HCEC 1CT (cell line): ENCODE data around the gene PLAU.
"Not testable (repeated sequence)": the region's sequence is repeated elsewhere in the genome, so short reads cannot be mapped to it uniquely, and the experiment has no call there.

Experiments used
- DNase-seq: peaks from one replicate; pipeline ENCODE4 v3.0.0-alpha.2; 2017

The PLAU gene

DNA sequence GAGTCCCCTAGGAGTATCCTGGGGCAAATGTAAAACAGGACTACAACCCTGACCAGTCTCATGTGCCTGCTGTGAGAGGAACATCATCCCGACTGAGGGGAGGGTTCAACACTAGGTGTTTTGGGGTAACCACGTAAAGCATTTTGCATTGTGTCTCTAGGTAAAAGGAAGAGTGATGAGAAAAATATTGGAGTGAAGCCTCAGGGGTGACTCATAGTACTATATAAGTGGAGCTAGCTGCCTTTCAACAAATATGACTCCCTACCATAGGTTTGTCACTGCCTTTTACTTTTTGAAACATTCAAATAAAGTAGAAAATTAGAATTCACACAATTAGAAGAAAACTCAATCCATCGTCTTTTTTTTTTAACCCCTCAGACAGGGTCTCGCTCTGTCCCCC, 34.0 kb upstream of the PLAU start:
- peak; percentile 53 for DNase-seq

DNA sequence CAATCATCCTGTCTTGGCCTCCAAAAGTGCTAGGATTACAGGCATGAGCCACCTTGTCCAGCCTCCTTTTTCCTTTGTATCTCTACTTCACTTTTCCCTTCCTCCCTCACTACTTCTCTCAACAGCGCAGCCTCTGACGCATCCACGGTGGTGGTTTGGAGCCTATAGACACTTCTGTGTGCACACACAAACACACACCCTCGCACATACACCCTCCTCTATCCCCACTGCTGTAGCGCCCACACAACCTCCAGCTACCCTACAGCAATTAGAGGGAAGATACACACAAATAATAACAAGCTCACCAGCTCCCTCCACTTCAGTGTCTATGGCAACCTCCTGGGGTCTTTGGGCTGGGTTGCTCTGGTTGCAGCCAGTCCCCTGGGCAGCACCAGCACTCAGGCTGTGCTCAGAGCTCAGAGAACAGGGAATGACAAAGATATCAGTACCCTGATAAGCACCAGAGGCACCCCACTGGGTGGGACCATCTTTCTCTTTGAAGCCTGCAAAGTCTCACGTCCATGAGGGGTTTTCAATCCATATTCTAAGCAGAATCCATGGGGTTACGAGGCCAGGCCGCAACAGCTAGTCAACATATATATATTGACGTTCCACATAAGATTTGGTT, 33.3 kb upstream of the PLAU start:
- no peak for DNase-seq

DNA sequence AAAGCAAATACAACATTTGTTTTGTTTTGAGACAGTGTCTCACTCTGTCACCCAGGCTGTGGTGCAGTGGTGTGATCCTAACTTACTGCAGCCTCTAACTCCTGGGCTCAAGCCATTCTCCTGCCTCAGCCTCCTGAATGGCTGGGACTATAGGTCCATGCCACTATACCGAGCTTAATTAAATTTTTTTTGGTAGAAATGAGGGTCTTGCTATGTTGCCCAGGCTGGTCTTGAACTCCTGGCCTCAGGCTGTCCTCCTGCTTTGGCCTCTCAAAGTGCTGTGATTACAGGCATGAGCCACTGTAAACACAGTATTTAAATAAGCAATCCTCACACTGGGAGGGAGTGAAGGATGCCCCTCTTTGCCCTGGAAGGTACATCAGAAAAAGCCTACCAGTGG, 32.6 kb upstream of the PLAU start:
- DNase-seq = no peak

DNA sequence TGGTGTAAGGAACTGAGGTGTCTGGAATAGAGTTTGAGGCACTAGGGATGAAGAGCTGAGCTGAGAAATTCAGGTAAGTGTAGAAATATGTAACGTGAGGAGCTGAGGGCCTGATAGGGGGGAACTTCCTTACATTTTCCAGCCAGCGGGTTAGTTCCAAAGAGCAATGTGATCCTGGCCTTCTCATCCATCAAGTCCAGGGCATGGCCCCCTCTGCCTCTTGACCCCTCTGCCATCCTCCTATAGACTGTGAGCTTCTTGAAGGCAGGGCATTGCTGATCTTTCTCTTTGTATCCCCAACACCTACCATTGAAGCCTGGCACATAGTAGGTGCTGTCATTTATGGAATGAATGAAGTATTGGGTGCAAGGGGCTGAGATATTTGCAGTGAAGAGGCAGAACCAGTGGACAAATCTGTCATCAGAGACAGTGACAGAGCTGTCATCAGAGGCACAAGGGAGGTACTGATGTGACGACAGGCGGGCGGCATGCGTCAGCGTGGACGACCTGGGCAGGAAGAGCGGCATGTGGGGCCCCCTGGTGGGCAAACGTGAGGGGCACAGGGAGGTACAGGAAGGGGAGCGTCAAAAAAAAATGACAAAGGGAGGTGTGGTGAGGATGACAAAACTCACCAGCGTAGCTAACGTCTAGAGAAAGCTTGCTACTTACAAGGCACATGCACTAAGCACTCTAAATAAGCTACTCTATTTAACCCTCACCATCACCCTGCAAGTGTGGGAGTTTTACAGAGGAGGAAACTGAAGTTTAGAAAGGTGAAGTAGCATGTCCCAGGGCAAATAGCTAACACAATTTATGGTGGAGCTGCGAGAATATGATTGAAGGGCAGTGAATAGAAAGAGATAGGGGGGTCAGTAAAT, 31.4 kb upstream of the PLAU start:
- DNase-seq = peak; percentile 71

DNA sequence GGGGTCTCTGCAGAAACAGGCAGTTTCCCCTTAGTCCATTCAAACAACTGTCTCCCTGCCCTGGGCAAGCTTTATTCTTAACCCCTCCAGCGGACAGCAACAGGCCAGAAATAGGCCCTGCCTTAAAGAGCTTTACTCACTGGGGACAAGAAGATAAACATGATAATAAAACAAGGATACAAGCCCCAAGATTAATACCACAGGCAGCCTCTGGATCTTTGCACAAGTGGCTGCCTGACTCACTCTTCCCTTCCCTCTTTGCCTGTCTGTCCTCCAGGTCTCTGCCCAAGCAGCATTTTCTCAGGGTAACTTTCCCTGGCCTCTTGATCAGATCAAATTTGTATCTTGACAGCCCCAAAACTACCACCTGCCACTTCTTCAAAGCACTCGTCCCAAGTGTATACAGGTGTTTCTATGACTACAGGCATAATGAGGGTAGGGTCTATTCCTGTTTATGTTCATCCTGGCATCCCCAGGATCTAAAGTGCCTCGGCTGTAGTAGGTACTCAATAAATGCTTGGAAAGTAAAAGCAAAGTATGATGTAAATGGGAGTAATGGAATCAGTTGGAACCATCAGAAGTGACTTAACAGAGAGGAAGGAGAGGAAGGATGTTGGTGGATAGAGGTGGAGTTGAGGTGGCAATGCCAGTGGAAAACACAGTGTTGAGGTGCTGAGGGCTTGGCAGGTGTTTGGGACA, 29.6 kb upstream of the PLAU start:
- DNase-seq = no peak

DNA sequence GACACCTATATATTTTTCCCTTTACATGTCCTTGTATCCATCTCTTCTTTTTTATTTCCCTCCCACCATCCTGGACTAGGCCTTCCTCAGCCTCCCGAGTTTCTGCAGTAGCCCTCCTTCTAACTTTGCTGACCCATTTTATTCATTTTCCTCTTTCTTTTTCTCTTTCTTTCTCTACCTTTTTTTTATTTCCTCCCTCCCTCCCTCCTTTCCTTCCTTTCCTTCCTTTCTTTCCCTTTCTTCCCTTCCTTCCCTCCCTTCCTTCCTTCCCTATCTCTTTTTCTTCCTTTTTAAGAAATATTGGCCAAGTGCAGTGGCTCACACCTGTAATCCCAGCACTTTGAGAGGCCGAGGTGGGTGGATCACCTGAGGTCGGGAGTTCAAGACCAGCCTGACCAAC, 26.9 kb upstream of the PLAU start:
- DNase-seq = no peak

DNA sequence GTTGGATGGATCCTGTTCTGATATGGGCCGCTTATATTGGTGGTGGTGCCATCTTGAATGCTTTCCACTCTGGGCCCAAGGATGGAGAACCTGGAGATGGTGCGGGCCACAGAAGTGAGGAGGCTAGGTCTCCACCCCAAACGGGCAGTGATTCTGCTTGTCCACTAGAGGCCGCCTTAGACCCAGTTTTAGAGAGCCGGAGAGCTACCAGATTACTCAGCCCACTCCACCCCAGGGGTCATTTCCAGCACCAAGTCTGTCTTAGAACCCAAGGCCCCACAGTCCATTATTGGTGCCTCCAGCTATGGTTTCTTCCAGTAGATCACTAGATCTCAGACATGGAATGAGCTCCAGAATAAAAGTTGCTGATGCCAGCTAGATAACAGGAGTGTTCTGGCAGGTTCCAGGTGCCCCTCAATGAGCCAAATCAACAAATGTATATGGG, 24.8 kb upstream of the PLAU start:
- DNase-seq = peak; percentile 83

DNA sequence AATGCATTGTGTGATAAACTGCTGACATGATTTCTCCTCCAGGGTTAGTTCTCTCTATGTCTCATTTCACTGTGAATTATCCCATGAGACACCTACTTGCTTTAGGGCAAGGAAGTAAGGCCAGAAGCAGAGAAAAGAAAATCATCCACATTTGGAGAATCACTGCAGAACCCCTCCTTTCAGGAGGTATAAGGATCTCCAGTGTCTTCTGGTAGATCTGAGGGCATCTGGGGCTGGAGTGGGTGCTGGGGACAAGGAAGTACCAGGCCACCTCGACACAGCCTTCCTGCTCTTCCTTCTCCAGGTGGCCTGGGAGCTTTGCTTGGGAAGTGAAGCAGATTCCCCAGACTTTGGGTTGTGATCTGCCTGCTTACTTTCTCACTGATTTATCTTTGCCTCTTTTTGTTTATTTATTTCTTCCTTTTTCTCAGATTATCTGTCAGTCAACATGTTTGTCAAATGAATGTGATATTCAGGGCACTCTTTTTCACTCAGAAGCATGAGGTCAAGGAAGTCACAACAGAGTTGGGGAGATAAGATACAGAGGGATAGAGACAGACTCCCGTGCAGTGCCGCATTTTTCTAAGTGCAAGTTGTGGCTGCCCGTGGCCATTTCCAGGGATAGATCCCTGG, 24.2 kb upstream of the PLAU start:
- DNase-seq = no peak

DNA sequence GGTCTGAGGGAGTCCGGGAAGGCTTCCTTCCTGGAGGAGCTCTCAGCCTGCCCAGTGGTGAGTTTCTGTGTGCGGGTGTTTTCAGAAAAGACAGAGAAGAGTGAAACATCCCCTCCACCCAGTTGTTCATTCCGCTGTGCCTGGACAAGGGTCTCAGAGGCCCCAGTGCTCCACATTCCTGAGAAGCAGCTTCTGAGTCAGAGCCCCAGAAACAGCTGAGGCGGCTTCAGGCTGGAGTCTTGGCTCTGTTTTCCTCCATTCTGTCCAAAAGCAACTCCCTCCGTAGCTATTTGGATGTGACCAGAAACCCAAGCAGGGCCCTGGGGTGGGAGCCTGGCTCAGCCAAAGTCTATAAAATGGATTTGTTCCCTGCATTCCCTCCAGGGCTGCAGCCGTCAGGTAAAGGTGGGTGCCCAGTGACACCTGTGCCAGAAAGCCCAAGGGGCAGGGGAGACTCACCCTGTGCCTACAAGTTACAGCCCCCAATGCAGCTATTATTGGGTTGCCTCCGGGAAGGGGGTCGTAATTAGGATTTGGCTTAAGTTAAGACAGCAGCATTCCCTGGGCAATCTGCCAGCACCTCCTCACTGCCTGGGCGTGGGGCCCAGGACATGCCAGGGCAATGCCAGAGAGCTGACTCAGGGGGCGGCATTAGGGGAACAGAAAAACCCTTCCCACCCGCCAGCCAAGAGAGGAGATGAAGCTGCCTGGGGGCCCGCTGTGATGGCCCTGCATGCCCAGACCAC, 23.5 kb upstream of the PLAU start:
- peak; percentile 81 for DNase-seq

DNA sequence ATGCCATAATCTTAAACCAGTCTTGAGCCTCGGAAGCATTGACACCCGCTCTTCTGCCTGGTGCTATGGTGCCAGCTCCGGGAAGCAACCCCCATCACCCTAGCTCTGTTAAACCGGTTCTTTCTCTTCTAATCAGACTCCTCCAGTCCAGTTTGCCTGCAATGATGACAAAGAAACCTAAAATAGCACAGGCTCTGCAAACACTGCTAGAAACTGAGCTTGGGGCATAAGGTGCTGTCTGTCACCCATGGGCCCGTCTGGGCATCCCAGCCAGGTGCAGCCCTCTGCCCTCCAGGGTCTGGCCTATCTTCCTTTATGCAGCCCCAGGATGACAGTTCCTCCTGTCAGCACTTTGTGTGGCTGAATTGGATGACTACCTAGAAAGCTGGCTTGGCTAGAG, 22.4 kb upstream of the PLAU start:
- no peak for DNase-seq

DNA sequence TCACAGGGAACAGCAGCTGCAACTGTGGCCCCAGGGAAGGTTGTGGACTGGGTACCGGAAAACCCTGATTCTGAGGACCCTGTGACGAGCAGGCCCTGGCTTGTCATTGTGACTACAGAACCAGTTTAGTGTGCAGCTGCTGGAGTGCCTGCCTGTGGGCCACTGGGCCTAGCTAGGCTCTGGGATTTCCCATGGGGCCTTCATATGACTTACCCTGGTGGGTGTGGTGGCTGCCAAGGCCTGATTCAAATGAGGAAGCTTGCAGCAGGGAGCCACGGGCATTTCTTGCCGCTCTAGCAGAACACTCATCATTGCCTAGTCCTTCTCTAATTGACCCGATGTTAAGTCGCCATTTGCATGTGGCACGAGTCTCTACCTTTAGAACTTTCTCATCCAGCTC, 21.9 kb upstream of the PLAU start:
- DNase-seq = no peak

DNA sequence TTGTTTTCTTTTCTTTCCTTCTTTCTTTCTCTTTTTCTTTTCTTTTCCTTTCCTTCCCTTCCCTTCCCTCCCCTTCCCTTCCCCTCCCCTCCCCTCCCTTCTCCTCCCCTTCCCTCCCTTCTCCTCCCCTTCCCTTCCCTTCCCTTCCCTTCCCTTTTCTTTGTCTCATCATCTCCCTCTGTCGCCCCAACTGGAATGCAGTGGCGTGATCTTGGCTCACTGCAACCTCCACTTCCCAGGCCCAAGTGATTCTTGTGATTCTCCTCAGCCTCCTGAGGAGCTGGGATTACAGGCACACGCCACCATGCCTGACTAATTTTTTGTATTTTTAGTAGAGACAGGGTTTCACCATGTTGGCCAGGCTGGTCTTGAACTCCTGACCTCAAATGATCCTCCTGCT, 21.5 kb upstream of the PLAU start:
- not testable (repeated sequence) for DNase-seq

DNA sequence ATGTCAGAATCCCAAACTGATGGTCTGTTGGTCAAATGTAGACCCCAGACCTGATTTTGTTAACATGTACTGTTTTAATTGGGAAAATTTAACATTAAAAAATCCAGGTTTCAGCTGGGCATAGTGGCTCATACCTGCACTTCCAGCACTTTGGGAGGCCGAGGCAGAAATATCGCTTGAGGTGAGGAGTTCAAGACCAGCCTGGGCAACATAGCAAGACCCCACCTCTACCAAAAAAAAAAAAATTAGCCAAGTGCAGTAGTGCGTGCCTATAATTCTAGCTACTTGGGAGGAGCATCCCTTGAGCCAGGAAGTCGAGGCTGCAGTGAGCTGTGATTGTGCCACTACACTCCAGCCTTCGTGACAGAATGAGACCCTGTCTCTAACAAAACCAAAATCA, 20.7 kb upstream of the PLAU start:
- no peak for DNase-seq

DNA sequence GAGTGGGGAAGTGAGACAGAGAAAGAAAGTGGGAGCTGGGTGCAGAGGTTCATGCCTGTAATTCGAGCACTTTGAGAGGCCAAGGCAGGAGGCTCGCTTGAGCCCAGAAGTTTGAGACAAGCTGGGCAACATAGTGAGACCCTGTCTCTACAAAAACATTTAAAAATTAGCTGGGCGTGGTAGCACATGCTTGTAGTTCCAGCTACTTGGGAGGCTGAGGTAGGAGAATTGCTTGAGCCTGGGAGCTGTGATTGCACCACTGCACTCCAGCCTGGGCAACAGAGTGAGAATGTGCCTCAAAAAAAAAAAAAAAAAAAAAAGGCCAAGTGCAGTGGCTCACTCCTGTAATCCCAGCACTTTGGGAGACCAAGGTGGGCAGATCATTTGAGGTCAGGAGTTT, 20.1 kb upstream of the PLAU start:
- DNase-seq = not testable (repeated sequence)

DNA sequence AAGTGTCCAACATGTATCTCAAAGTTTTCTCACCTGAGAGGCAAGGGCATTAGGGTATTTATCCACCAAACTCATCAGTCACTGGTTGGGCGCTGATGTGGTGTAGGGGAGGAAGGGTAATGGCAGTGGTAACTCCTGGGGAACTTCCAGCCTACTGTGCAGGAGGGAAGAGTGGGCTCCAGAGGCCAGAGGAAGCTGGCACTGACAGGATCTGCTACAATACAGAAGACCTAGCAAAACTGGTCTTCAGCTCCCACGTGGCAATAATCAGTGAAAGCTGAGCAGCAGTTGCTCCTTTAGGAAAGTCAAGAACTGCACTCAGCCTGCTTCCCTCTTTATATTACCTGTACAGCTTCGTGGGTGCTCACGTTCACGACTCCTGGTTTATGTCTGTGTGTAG, 19.4 kb upstream of the PLAU start:
- no peak for DNase-seq

DNA sequence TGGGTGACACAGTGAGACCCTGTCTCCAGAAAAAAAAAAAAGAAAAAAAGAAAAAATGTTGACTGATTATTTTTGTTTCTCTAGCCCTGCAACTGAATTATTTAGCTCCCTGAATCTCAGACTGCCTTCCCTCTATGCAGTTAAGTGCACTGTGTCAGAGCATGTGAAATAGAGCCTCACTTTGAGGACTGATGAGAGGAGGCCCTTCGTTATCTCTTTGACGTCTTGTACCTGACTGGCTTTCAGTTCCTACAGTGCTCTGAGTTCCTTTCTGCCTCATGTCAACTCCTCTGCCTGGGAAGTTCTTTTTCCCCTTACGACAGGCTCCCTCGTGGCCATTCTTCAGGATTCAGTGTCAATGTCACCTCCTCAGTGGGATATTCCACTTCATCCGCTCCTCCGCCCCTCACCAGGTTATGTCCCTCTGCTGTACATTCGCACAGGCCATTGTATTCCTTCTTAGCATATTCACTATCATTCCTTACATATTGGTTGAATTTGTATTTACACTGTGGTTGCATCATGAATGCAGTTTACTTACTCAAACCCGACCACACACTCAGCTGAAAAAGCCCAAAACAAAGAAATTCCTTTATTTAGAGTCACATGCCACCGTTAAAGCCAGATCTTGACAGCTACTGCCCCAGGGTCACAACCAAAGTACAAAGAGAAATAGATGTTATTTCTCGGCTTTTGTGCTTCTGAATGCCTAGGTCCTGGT, 18.5 kb upstream of the PLAU start:
- peak; percentile 86 for DNase-seq

DNA sequence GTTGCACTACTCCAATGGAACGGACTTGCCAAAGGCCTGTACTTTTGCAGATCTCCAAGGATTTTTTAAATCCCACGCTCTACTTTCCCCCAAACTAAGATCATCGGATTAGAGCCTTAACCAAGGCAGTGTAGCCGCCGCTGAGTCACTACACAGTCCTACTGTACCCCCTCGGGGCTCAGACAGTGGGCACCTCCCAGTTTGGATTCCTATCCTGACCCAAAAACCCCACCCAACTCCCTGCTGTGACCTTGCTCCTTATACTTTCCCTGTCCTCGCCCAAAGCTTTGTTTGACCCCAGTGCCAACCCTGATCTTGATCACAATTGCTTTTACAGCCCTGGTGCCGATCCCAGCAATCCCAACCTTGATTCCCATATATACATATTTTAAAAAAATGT, 17.5 kb upstream of the PLAU start:
- no peak for DNase-seq

DNA sequence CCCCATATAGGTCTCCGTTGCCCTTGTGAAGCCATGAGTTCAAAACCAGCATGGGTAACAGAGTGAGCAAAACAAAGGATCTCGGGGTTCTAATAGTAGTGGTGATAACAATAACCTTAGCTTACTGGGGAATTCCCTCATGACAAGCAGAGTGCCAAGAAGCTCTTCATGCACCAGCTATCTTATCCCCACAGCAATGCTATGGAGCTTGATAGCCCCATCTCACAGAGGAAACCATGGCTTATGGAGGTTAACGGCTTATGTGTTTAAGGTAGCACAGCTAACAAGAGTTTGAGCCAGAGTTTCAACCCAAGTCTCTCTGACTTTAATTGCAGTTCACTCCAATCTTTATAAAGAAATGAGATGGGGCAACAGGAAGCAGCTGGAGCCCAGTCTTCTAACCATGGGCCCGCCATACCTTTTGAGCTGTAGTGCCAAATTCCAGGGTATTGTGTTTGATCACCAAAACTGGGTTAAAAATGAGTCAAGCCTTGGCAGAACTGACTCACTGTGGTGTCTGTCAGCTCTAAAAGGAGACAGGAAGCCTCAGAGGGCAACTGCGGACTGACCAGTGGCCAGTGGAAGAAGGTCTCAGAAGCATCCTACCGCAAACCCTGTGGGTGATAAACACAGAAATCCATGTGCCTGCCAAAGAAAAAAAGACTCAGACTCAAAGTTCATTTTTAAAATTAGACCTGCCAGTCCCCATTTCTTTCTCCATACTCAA, 16.5 kb upstream of the PLAU start:
- peak; percentile 82 for DNase-seq

DNA sequence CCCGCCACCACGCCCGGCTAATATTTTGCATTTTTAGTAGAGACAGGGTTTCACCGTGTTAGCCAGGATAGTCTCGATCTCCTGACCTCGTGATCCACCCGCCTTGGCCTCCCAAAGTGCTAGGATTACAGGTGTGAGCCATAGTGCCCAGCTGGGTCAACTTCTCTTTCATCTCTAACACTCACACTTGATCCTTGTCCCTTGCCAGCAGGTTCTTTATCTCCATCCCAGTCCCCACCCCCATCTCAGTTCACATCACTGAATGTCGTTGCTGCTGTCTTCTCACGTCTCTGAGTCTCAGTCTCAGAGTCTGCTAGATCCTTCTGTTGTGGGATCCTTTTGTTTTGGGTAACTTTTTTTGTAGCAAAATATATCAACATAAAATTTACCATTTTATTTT, 15.6 kb upstream of the PLAU start:
- DNase-seq = not testable (repeated sequence)

DNA sequence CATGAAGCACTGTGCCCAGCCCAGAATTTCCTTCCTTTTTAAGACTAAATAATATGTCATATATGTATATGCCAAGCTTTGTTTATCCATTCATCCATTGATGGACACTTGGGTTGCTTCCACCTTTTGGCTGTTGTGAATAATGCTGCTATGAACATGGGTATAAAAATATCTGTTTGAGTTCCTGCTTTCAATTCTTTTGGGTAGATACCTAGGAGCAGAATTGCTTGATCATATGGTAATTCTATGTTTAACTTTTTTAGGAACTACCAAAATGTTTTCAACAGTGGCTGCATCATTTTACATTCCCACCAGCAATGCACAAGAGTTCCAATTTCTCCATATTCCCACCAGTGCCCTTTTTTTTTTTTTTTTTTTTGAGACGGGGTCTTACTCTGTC, 13.2 kb upstream of the PLAU start:
- no peak for DNase-seq

DNA sequence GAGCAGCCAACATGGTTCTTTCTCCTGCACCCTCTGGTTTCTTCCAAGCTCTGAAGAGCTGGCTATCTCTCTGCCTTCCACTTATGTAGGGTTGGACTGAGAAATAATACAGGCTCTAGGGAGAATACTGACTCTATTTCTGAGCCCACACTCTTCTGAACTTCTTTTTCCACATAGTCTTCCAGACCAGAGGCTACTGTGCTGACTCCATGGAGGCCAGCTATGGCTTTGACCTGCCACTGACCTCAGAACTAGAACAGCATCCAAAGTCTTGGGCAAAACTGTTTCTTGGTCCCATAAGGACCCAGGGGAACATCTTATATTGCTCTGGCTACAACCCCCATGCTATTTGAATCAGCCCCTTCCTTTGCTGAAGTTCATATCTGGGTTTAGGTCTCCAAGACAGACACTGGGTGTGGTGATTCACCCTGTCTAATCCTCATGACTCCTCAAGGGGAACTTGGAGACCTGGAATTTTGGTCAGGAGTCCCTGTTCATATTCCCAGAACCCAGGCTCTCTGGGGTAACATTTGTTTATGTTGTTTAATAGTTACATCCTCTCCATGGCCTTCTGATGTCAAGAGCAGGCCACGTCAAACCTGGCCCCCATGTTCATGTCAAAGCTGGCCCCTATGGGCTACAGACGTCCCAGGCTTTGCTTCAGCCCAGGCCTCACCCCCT, 12.1 kb upstream of the PLAU start:
- peak; percentile 75 for DNase-seq
